K562 (cell line): ENCODE results near the gene MND1. TPM values are rescaled to one million over a fixed set of nuclear protein-coding genes. Genes with fewer than 3 reads are reported as not detected.

Experiments used
- CBFA2T3 ChIP-seq: fragments of 450-650 bp; IDR thresholded peaks from 2 replicates; pipeline ENCODE4 v1.6.1; 2017
- CHD2 ChIP-seq: IDR thresholded peaks from 2 replicates; pipeline ENCODE4 v1.6.1; 2011; ENCODE audit warnings: low read depth, low read length
- CTCFL ChIP-seq: IDR thresholded peaks from 2 replicates; pipeline ENCODE4 v1.6.1; 2011; ENCODE audit warnings: borderline replicate concordance, low read depth, mild to moderate bottlenecking, moderate library complexity, low read length; ENCODE audit not compliant: insufficient read depth, poor library complexity, severe bottlenecking
- HNRNPLL ChIP-seq: fragments of 200-400 bp; formaldehyde crosslinking; IDR thresholded peaks from 2 replicates; pipeline ENCODE4 v1.6.1; 2017; ENCODE audit warnings: low read length, low read depth, mild to moderate bottlenecking; ENCODE audit not compliant: poor library complexity, severe bottlenecking
- ID3 ChIP-seq, 2 experiments: fragments of 250-450 bp in 1 of 2; fragments of 450-650 bp in 1 of 2; sonication (Bioruptor Pico) in 1 of 2; IDR thresholded peaks; 2 replicates each; pipeline versions ENCODE4 v1.6.1 to v1.8.0; 2016 to 2021; ENCODE audit warnings: mild to moderate bottlenecking in 2 of 2, moderate library complexity in 2 of 2, missing compliant biosample characterization in 1 of 2, missing genetic modification characterization in 1 of 2
- KLF16 ChIP-seq: IDR thresholded peaks from 2 replicates; pipeline ENCODE4 v1.6.1; 2016; ENCODE audit warnings: antibody characterized with exemption
- LCOR ChIP-seq: sonication (generic); formaldehyde crosslinking; IDR thresholded peaks from 2 replicates; pipeline ENCODE4 v1.8.0; 2022; ENCODE audit warnings: mild to moderate bottlenecking, missing genetic modification reagents
- MYBL2 ChIP-seq, 2 experiments: fragments of 450-650 bp in 1 of 2; sonication (generic) in 1 of 2; formaldehyde crosslinking in 1 of 2; IDR thresholded peaks; 2 replicates each; pipeline versions ENCODE4 v1.6.1 to v1.8.1; 2017 to 2022; ENCODE audit warnings: borderline replicate concordance in 1 of 2, inconsistent platforms in 1 of 2, low read depth in 1 of 2, mild to moderate bottlenecking in 1 of 2, missing genetic modification reagents in 1 of 2, moderate library complexity in 1 of 2
- NFIC ChIP-seq: fragments of 450-650 bp; IDR thresholded peaks from 2 replicates; pipeline ENCODE4 v1.6.1; 2017; ENCODE audit warnings: mild to moderate bottlenecking, inconsistent platforms
- OTX1 ChIP-seq: fragments of 450-650 bp; formaldehyde crosslinking; IDR thresholded peaks from 2 replicates; pipeline ENCODE4 v1.4.0; 2022; ENCODE audit warnings: mild to moderate bottlenecking
- POLR2G ChIP-seq: fragments of 200-400 bp; formaldehyde crosslinking; IDR thresholded peaks from 2 replicates; pipeline ENCODE4 v1.6.1; 2017; ENCODE audit warnings: low read depth, mild to moderate bottlenecking, antibody characterized with exemption, low read length, moderate library complexity
- POLR2H ChIP-seq: IDR thresholded peaks from 2 replicates; pipeline ENCODE4 v1.6.1; 2016; ENCODE audit warnings: missing genetic modification characterization, low read depth, mild to moderate bottlenecking, control low read depth, missing compliant biosample characterization, moderate library complexity
- RBM25 ChIP-seq: fragments of 200-400 bp; formaldehyde crosslinking; IDR thresholded peaks from 2 replicates; pipeline ENCODE4 v1.6.1; 2018; ENCODE audit warnings: low read length, low read depth, moderate library complexity; ENCODE audit not compliant: severe bottlenecking
- SIN3B ChIP-seq: fragments of 450-650 bp; IDR thresholded peaks from 2 replicates; pipeline ENCODE4 v1.6.1; 2017; ENCODE audit warnings: low read depth, mild to moderate bottlenecking, moderate library complexity
- SMARCA5 ChIP-seq: fragments of 450-650 bp; IDR thresholded peaks from 2 replicates; pipeline ENCODE4 v1.6.1; 2016
- SMC3 ChIP-seq: conservative IDR thresholded peaks from 2 replicates; pipeline ENCODE4 v1.6.1; 2011; ENCODE audit warnings: low read depth, low read length, improper control_type of control experiment; ENCODE audit not compliant: insufficient read depth
- TAF1 ChIP-seq: IDR thresholded peaks from 2 replicates; pipeline ENCODE4 v1.6.1; 2011; ENCODE audit warnings: mild to moderate bottlenecking, low read length, moderate library complexity; ENCODE audit not compliant: insufficient read depth, control insufficient read depth, severe bottlenecking; ENCODE audit errors: extremely low read depth
- U2AF1 ChIP-seq: fragments of 200-400 bp; formaldehyde crosslinking; optimal IDR thresholded peaks from 2 replicates; pipeline ENCODE3; 2017; ENCODE audit warnings: mild to moderate bottlenecking, low read depth, low read length, moderate library complexity
- YY1 ChIP-seq, 3 experiments: IDR thresholded peaks; 2 replicates each; pipeline ENCODE4 v1.6.1; 2011; ENCODE audit warnings: low read length in 2 of 3, mild to moderate bottlenecking in 2 of 3, moderate library complexity in 2 of 3, borderline replicate concordance in 1 of 3, control low read depth in 1 of 3, low read depth in 1 of 3; ENCODE audit not compliant: insufficient read depth in 3 of 3, insufficient replicate concordance in 2 of 3, control insufficient read depth in 1 of 3, insufficient read length in 1 of 3; ENCODE audit errors: extremely low read depth in 1 of 3
- ZBTB1 ChIP-seq: sonication (generic); formaldehyde crosslinking; IDR thresholded peaks from 2 replicates; pipeline ENCODE4 v1.8.1; 2023; ENCODE audit warnings: missing genetic modification reagents, low read depth, mild to moderate bottlenecking, borderline replicate concordance
- ZNF12 ChIP-seq: sonication (generic); formaldehyde crosslinking; IDR thresholded peaks from 2 replicates; pipeline ENCODE4 v1.4.0; 2020; ENCODE audit warnings: mild to moderate bottlenecking, missing genetic modification reagents
- ZNF282 ChIP-seq: sonication (generic); formaldehyde crosslinking; IDR thresholded peaks from 2 replicates; pipeline ENCODE4 v1.8.1; 2023; ENCODE audit warnings: missing genetic modification reagents
- polyA plus RNA-seq, 8 experiments: library from polyadenylated mRNA; depleted of rRNA in 4 of 8; stranded (reverse) in 5 of 8; unstranded in 3 of 8; fragments of >200 nt; fragmentation: Nextera tagmentation in 2 of 8; fragmentation: Illumina TruSeq in 1 of 8; extraction: Ambion mirVana in 2 of 8; extraction: Trizol in 1 of 8; gene quantifications; 2 replicates each; pipeline versions ENCODE4 v1.2.1 to v1.2.3, GENCODE V29; 2011 to 2014; ENCODE audit warnings: inconsistent platforms in 1 of 8, missing spikeins in 1 of 8
- total RNA-seq, 7 experiments: library from RNA; depleted of rRNA in 6 of 7; stranded (reverse); fragments of >200 nt in 6 of 7; fragmentation: Illumina TruSeq in 2 of 7; extraction: Trizol in 2 of 7; gene quantifications; 2 replicates each; pipeline versions ENCODE4 v1.2.1 to v1.2.3, GENCODE V29; 2011 to 2021; ENCODE audit warnings: low replicate concordance in 1 of 7

The MND1 gene
- total and polyA plus RNA-seq, 9 of the 15 experiments (the other 6 are each of a cell fraction or from before 2014, with no cell fraction given): 35.3 to 94.1 (median 59.9) TPM

- TF ChIP-seq ZNF12 (CRISPR knock-in tag): 0 out of 2 replicates have a peak, but pooled peaks have one; percentile 7
- TF ChIP-seq U2AF1: peak; percentile 64
- TF ChIP-seq HNRNPLL: peak; percentile 84
- peak; percentile 98 for TF ChIP-seq POLR2G
- TF ChIP-seq SMARCA5: no peak
- 0 out of 2 replicates have a peak, but pooled peaks have one; percentile 8 for TF ChIP-seq CBFA2T3
- TF ChIP-seq MYBL2 (IDR thresholded peaks at IDR 0.05; ENCODE audit: low read depth): peak; percentile 50; the same call in 1 of the 2 replicates
- TF ChIP-seq MYBL2 (CRISPR knock-in tag; IDR thresholded peaks at IDR 0.05; ENCODE audit: borderline replicate concordance): no peak; the same call in 1 of the 2 replicates
- TF ChIP-seq SIN3B: peak; percentile 63; the same call in 1 of the 2 replicates
- no peak for TF ChIP-seq ID3 (CRISPR knock-in tag; IDR thresholded peaks at IDR 0.05)
- peak; percentile 52; the same call in 1 of the 2 replicates for TF ChIP-seq ID3 (tag; IDR thresholded peaks at IDR 0.05)
- TF ChIP-seq NFIC: peak; percentile 50
- TF ChIP-seq ZNF282 (CRISPR knock-in tag): 0 out of 2 replicates have a peak, but pooled peaks have one; percentile 25
- TF ChIP-seq CTCFL: peak; percentile 53
- TF ChIP-seq RBM25: peak; percentile 9
- peak in 2 of 3 experiments; percentile 75 to 77 for TF ChIP-seq YY1 (IDR thresholded peaks at IDR 0.05; ENCODE audit: borderline replicate concordance in 1 of 3, control insufficient read depth in 1 of 3, extremely low read depth in 1 of 3, insufficient read depth in 3 of 3, insufficient read length in 1 of 3, insufficient replicate concordance in 2 of 3, low read depth in 1 of 3, low read length in 2 of 3)
- TF ChIP-seq CHD2: peak; percentile 49; the same call in 1 of the 2 replicates
- TF ChIP-seq KLF16: peak; percentile 41; the same call in 1 of the 2 replicates
- peak; percentile 75 for TF ChIP-seq TAF1
- TF ChIP-seq ZBTB1: 0 out of 2 replicates have a peak, but pooled peaks have one; percentile 58
- TF ChIP-seq SMC3: peak; percentile 66
- peak; percentile 57; the same call in 1 of the 2 replicates for TF ChIP-seq LCOR (CRISPR knock-in tag)
- no peak for TF ChIP-seq OTX1
- TF ChIP-seq POLR2H: peak; percentile 7; the same call in 1 of the 2 replicates
Measured at GRCh38 chr4:153344131-153345011, at the start of gene MND1 (continued).
